ENCODE data around the gene TM4SF5.

Gene TM4SF5

GRCh38 chr17:4753392-4753791 is 18.3 kb upstream of the TM4SF5 start:
- H3K9me3 ChIP-seq (ENCODE audit: control insufficient read depth, low read length): no peaks in the 10 kb centered on the region
- no peak overlapping the region for H3K9ac ChIP-seq (ENCODE audit: low read length)
- H3K4me1 ChIP-seq (ENCODE audit: control insufficient read depth, insufficient read depth, low read length): no peaks in the 10 kb centered on the region
- H3K36me3 ChIP-seq (ENCODE audit: control insufficient read depth, insufficient read depth, low read length): no peaks in the 10 kb centered on the region
- peaks cover 9% of the 10 kb centered on the region for H3K27me3 ChIP-seq (ENCODE audit: control insufficient read depth, insufficient read depth, low read length)
- no peak overlapping the region for H3K4me3 ChIP-seq (ENCODE audit: low read length)

DNA sequence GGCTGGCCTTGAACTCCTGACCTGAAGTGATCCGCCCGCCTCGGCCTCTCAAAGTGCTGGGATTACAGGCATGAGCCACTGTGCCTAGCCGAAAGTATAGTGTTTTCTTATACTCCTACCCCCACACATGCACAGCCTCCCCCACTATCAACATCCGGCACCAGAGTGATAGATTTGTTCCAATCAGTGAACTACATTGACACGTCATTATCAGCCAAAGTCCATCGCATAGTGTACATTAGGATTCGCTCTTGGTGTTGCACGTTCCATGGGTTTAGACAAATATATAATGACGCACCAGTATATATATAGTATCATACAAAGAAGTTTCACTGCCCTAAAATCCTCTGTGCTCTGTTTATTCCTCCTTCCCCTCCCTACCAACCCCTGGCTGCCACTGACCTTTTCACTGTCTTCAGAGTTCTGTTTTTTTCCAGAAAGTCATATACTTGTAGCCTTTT is 11.9 kb upstream of the TM4SF5 start:
- no peaks in the 10 kb centered on the region for H3K27me3 ChIP-seq (ENCODE audit: control insufficient read depth, insufficient read depth, low read length)
- H3K9me3 ChIP-seq (ENCODE audit: control insufficient read depth, low read length): no peaks in the 10 kb centered on the region
- H3K4me3 ChIP-seq (ENCODE audit: low read length): no peak overlapping the region

GRCh38 chr17:4764595-4764994 is 7.1 kb upstream of the TM4SF5 start:
- Histone ChIP-seq H3K36me3 (ENCODE audit: control insufficient read depth, insufficient read depth, low read length) (no peaks in the 10 kb centered on the region), H3K4me1 (ENCODE audit: control insufficient read depth, insufficient read depth, low read length) (peaks cover 6% of the 10 kb centered on the region), H3K9ac (ENCODE audit: low read length) (no peak overlapping the region), H3K4me3 (ENCODE audit: low read length) (no peak overlapping the region), H3K9me3 (ENCODE audit: control insufficient read depth, low read length) (no peaks in the 10 kb centered on the region), H3K27me3 (ENCODE audit: control insufficient read depth, insufficient read depth, low read length) (no peaks in the 10 kb centered on the region)

More for the DNA sequence above, 11.9 kb upstream of the TM4SF5 start:
- Histone ChIP-seq H3K4me1 (ENCODE audit: control insufficient read depth, insufficient read depth, low read length) (no peaks in the 10 kb centered on the region), H3K9ac (ENCODE audit: low read length) (no peak overlapping the region), H3K36me3 (ENCODE audit: control insufficient read depth, insufficient read depth, low read length) (no peaks in the 10 kb centered on the region)

DNA sequence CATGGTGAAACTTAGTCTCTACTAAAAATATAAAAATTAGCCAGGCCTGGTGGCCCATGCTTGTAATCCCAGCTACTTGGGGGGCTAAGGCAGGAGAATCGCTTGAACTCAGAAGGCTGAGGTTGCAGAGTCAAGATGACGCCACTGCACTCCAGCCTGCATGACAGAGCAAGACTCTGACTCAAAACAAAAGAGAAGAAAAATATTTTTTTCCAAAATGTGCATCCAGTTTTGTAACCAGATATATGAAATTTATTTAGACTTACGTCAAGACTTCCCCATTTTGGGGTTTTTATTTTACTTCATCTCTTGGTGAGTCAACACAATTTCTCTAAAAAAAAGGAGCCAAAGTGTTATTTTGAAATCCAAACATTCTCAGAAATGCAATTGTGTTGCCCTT is 5.5 kb upstream of the TM4SF5 start:
- Histone ChIP-seq H3K27me3 (ENCODE audit: control insufficient read depth, insufficient read depth, low read length) (no peaks in the 10 kb centered on the region), H3K9me3 (ENCODE audit: control insufficient read depth, low read length) (no peaks in the 10 kb centered on the region), H3K9ac (ENCODE audit: low read length) (no peak overlapping the region), H3K36me3 (ENCODE audit: control insufficient read depth, insufficient read depth, low read length) (no peaks in the 10 kb centered on the region), H3K4me1 (ENCODE audit: control insufficient read depth, insufficient read depth, low read length) (peaks cover 21% of the 10 kb centered on the region), H3K4me3 (ENCODE audit: low read length) (no peak overlapping the region)

GRCh38 chr17:4766723-4767122 is 5.0 kb upstream of the TM4SF5 start:
- no peaks in the 10 kb centered on the region for H3K9me3 ChIP-seq (ENCODE audit: control insufficient read depth, low read length)
- H3K4me3 ChIP-seq (ENCODE audit: low read length): no peak overlapping the region
- H3K4me1 ChIP-seq (ENCODE audit: control insufficient read depth, insufficient read depth, low read length): peaks cover 26% of the 10 kb centered on the region
- H3K27me3 ChIP-seq (ENCODE audit: control insufficient read depth, insufficient read depth, low read length): no peaks in the 10 kb centered on the region
- H3K9ac ChIP-seq (ENCODE audit: low read length): no peak overlapping the region
- no peaks in the 10 kb centered on the region for H3K36me3 ChIP-seq (ENCODE audit: control insufficient read depth, insufficient read depth, low read length)

DNA sequence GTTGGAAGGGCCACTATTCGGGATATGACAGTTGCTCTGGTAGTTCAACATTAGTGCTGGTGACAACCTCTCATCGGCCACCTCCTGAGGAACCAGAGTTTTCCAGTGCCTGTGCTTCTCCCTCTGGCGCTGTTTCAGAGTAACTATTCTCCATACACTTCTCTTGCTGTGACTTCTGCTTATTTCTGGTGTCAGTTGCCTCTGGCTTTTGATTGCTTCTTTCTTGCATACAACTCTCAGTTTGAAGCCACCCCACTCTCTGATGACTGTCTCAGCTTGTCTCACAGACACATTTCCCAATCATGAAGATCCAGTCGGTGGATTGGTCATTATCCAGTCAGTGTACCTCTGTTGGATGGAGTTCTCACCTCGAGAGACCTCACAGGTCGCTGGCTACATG is 3.4 kb upstream of the TM4SF5 start:
- Histone ChIP-seq H3K36me3 (ENCODE audit: control insufficient read depth, insufficient read depth, low read length) (no peaks in the 10 kb centered on the region), H3K9ac (ENCODE audit: low read length) (no peak overlapping the region), H3K27me3 (ENCODE audit: control insufficient read depth, insufficient read depth, low read length) (no peaks in the 10 kb centered on the region), H3K4me3 (ENCODE audit: low read length) (no peak overlapping the region), H3K4me1 (ENCODE audit: control insufficient read depth, insufficient read depth, low read length) (peaks cover 38% of the 10 kb centered on the region), H3K9me3 (ENCODE audit: control insufficient read depth, low read length) (no peaks in the 10 kb centered on the region)

GRCh38 chr17:4769628-4770027 is 2.1 kb upstream of the TM4SF5 start:
- no peak overlapping the region for H3K4me3 ChIP-seq (ENCODE audit: low read length)
- H3K36me3 ChIP-seq (ENCODE audit: control insufficient read depth, insufficient read depth, low read length): no peaks in the 10 kb centered on the region
- H3K27me3 ChIP-seq (ENCODE audit: control insufficient read depth, insufficient read depth, low read length): no peaks in the 10 kb centered on the region
- H3K9ac ChIP-seq (ENCODE audit: low read length): no peak overlapping the region
- H3K9me3 ChIP-seq (ENCODE audit: control insufficient read depth, low read length): no peaks in the 10 kb centered on the region
- H3K4me1 ChIP-seq (ENCODE audit: control insufficient read depth, insufficient read depth, low read length): peaks cover 43% of the 10 kb centered on the region

GRCh38 chr17:4772235-4772613 is 538 bp downstream of the TM4SF5 start:
- H3K4me3 ChIP-seq (ENCODE audit: low read length): peak overlapping the region; percentile 34
- no peaks in the 10 kb centered on the region for H3K36me3 ChIP-seq (ENCODE audit: control insufficient read depth, insufficient read depth, low read length)
- peaks cover 43% of the 10 kb centered on the region for H3K4me1 ChIP-seq (ENCODE audit: control insufficient read depth, insufficient read depth, low read length)
- no peaks in the 10 kb centered on the region for H3K9me3 ChIP-seq (ENCODE audit: control insufficient read depth, low read length)
- peak overlapping the region; percentile 84 for H3K9ac ChIP-seq (ENCODE audit: low read length)
- H3K27me3 ChIP-seq (ENCODE audit: control insufficient read depth, insufficient read depth, low read length): no peaks in the 10 kb centered on the region

DNA sequence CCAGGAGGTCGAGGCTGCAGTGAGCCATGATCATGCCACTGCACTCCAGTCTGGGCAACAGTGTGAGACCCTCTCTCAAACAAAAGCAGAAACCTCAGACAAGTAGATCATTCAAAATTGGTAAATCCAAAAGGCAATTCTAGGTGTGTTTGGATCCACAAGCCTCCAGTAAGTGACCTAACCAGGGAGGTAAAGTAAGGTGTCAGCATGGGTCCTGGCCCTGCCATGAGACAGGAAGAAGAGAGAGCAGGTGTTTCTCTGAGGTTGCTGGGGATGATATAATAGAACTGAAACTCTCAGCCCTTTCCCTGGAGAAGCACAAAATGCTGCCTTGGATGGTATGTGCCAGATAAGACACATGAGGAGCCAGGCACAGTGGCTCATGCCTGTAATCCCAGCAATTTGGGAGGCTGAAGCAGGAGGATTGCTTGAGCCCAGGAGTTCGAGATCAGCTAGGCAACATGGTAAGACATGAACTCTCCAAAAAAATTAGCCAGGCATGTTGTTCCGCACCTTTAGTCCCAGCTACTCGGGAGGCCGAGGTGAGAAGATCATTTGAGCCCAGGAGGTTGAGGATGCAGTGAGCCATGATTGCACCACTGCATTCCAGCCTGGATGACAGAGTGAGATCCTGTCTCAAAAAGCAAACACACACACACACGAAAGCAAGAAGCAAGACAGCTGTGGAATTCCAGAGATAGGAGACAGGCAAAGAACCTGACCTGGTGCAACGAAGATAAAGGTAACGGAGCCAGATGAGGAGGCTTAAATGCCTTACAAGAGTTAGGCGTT is 6.5 kb downstream of the TM4SF5 start:
- Histone ChIP-seq H3K9ac (ENCODE audit: low read length) (no peak overlapping the region), H3K36me3 (ENCODE audit: control insufficient read depth, insufficient read depth, low read length) (no peaks in the 10 kb centered on the region), H3K27me3 (ENCODE audit: control insufficient read depth, insufficient read depth, low read length) (no peaks in the 10 kb centered on the region), H3K4me3 (ENCODE audit: low read length) (no peak overlapping the region), H3K9me3 (ENCODE audit: control insufficient read depth, low read length) (no peaks in the 10 kb centered on the region), H3K4me1 (ENCODE audit: control insufficient read depth, insufficient read depth, low read length) (peaks cover 6% of the 10 kb centered on the region)

- no peaks in the 10 kb centered on the region for H3K27me3 ChIP-seq (ENCODE audit: control insufficient read depth, insufficient read depth, low read length)
- no peak overlapping the region for H3K9ac ChIP-seq (ENCODE audit: low read length)
These were observed 8.8 kb downstream of the TM4SF5 start for GRCh38 chr17:4780325-4780955.

GRCh38 chr17:4782652-4783051 is 11.0 kb downstream of the TM4SF5 start:
- H3K4me1 ChIP-seq (ENCODE audit: control insufficient read depth, insufficient read depth, low read length): peaks cover 22% of the 10 kb centered on the region
- no peak overlapping the region for H3K9ac ChIP-seq (ENCODE audit: low read length)
- no peak overlapping the region for H3K4me3 ChIP-seq (ENCODE audit: low read length)
- no peaks in the 10 kb centered on the region for H3K9me3 ChIP-seq (ENCODE audit: control insufficient read depth, low read length)
- no peaks in the 10 kb centered on the region for H3K27me3 ChIP-seq (ENCODE audit: control insufficient read depth, insufficient read depth, low read length)
- no peaks in the 10 kb centered on the region for H3K36me3 ChIP-seq (ENCODE audit: control insufficient read depth, insufficient read depth, low read length)

More at GRCh38 chr17:4780325-4780955, 8.8 kb downstream of the TM4SF5 start:
- peaks cover under 1% of the 10 kb centered on the region for H3K4me1 ChIP-seq (ENCODE audit: control insufficient read depth, insufficient read depth, low read length)
- no peak overlapping the region for H3K4me3 ChIP-seq (ENCODE audit: low read length)
- no peaks in the 10 kb centered on the region for H3K36me3 ChIP-seq (ENCODE audit: control insufficient read depth, insufficient read depth, low read length)
- H3K9me3 ChIP-seq (ENCODE audit: control insufficient read depth, low read length): no peaks in the 10 kb centered on the region

- Histone ChIP-seq H3K9me3 (ENCODE audit: control insufficient read depth, low read length) (no peaks in the 10 kb centered on the region), H3K36me3 (ENCODE audit: control insufficient read depth, insufficient read depth, low read length) (no peaks in the 10 kb centered on the region), H3K9ac (ENCODE audit: low read length) (no peak overlapping the region), H3K27me3 (ENCODE audit: control insufficient read depth, insufficient read depth, low read length) (no peaks in the 10 kb centered on the region), H3K4me3 (ENCODE audit: low read length) (no peak overlapping the region), H3K4me1 (ENCODE audit: control insufficient read depth, insufficient read depth, low read length) (peaks cover 41% of the 10 kb centered on the region)
These were observed 13.8 kb downstream of the TM4SF5 start for GRCh38 chr17:4785311-4786105.
